GM18499 (cell line): ENCODE results near the gene CASZ1.

Source experiments
- ATAC-seq: cut with Tn5 transposase; IDR thresholded peaks from one replicate; pipeline ENCODE4 v1.9.1; 2021; ENCODE audit warnings: moderate number of reproducible peaks; ENCODE audit not compliant: insufficient read depth, unreplicated experiment

The CASZ1 gene

DNA sequence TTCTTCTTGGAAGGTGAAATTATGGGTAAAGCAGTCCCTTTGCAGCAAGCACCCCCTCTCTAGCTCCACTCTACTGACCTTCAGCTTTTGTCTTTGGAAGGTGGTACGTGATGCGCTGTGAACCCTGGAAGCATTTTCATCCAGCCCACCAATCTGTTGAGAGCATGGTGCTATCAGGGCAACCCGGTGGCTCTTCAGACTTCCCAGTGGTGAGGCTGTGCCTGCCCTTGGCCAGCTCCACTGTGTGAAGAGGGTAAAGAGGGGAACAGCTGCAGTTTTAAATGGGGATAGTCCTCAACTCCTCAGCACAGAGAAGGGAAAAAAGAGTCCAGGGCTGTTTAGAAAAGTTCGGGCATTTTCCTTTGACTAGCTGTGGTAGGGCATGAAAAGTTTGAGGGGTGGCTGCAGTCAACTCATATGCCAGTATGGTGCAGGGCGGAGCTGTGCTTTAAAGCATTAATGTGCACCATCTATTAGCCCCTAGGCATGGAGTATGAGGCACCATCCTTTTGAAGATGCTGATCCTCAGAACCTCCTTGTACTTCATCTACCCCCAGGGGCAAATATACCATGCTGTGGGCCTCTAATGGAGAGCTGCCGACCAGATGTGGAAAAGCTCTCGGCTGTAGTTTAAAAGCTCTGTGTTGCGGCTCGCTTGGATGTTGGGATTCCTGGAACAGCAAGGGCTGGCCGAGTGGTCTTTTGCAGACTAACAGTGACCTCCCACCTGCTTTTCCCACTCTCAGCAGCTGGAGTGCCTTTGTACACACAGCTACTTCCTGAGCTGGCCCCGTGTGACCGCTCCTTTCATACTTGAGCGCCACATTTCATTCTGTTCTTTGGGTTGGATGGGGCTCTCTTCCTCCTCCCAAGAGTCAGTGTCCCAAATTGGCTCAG lies 198.7 kb downstream of the CASZ1 start:
- ATAC-seq, result no peak

DNA sequence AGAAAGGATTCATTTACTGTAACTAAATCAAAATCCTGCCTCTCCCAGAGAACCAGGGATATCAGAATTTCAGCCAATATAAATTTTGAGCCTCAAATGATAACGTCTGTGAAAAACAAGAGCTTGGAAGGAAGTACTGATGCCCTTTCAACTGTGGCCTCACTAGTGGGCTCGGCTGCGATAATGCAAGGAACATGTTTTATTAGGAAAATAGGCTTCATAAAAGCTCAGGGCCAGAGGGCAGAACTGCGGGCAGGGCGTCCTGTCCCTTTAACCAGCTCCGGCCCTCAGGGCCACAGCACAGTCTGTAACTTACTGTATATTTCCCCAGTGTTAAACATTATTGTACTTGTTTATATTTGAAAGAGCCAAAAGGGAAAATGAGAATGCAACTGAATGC lies 199.7 kb downstream of the CASZ1 start:
- ATAC-seq, result no peak

- no peak for ATAC-seq
These were observed 201.7 kb downstream of the CASZ1 start for GRCh38 chr1:10594595-10595223.

DNA sequence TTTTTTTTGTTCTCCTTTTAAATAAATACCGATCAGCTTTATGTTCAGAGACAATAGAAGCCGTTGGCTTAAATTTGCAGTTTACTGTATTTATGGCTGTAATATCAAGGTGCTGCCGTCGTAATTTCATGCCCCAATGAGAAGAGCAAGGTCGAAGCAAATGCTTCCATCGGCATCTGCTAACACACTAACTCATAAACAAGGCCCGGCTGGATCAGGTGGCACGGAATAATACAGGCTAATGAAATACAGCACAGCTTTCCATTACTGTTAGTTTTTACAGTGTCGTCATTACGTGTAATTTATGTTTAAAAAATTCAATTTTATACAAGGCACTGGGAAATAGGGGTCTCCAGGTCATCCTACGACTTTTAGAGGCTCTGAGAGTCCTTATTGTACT lies 202.7 kb downstream of the CASZ1 start:
- ATAC-seq, result no peak

DNA sequence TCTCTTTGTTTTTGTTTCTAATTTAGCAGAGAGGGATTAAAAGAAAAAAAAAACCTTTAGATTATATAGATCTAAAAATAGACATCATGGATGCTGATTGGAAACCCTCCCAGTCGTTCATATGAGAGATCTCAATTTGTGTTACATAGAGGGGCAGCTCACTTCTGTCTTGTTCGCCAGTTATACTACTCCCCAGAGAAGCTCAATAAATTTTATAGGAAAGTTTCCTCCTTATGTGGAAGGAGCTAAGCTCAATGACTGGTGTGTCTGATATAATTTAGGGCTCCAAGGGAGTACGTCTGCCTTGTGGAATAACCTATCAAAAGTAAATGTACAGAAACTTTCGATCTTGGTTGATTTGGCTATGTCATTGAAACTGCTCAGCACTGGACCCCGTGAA lies 204.1 kb downstream of the CASZ1 start:
- ATAC-seq, result no peak

DNA sequence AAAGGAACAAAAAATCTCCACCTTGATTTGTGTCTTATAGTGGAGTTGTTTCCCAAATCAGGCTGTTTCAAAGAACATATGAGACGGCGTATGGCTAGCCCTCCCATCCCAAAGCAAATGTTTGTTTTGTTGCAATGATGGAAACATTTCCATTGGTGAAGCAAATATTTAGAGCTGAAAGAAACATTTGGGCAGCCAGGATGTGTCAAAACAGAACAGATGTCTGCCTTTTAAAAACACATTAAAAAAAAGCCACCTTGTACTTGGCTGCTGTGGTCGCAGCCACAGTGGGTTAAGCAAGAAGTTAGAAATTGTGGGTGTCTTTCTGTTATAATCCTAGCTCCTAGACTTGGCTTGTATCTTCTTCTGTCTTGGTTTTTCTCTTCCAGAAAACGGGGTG lies 205.4 kb downstream of the CASZ1 start:
- ATAC-seq, result no peak

GRCh38 chr1:10589074-10589473 lies 207.4 kb downstream of the CASZ1 start:
- no peak for ATAC-seq

DNA sequence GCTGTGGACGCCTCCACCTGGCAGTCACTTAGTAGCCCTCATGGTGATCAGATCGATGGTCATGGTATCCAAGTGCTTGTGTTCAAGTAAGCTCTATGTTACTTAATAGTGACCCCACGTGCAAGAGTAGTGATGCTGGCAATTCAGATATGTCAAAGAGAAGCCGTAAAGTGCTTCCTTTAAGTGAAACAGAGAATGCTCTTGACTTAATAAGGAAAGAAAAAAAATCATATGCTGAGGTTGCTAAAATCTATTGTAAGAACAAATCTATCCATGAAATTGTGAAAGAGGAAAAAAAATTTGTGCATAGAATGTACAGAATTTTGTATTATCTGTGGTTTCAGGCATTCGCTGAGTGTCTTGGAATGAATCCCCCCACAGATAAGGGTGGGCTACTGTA lies 207.8 kb downstream of the CASZ1 start:
- ATAC-seq, result no peak
